ENCODE results near the gene CAPN5.

CAPN5 gene

DNA sequence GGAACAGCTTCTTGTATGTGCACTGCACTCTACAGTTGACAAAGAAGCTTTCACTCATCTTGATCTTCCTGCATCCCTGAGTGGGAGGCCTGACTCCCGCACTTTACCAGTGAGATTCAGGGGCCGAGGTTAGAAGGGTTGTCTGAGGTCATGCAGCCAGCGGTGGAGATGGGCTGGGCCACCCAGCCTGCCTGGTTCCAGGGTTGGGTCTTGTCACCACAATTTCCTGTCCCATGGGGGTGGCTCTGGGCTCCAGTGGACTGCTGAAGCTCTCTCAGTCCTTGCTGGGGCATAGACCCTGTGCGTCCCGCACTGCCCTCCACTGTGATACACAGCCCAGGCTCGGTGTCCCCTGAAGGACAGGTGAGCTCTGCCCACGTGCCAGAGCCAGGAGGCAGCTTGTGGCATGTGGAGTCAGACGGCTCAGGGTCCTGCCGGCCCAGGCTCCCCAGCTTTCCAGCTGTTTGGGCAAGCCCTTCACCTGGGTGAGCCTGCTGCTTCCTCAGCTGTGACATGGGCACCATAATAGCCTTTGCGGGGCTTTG, 54.4 kb downstream of the CAPN5 start:
- DNase-seq (ENCODE audit: low spot score), result no peak

DNA sequence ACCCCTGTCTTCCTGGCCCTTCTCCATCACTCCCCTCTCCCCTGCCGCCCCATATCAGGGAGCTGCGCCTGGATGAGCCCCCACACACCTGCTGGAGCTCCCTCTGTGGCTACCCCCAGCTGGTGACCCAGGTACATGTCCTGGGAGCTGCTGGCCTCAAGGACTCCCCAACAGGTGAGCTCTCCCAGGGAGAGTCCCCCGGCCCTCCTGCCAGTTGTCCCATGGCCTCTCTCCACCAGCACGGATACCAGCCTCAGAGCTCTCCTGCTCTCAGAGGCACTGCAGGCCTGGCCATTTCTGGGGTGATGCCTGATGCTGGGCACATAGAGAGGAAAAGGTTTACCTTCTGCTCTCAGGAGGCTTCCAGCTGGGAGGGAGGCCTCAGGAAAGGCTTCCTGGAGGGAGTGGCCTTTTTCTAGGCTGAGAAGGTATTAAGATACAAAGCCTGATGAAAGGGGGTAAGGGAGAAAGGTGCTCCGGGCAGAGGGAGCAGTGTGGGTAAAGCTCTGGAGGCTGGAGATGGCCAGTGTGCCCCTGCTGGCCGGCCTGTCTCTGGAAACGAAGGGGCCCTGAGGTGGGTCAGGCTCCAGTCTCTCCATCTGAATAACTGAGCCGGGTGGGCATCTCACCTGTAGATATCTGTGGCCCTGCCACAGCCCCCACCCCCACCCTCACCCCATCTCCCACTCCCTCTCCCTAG, 55.3 kb downstream of the CAPN5 start:
- no peak for DNase-seq (ENCODE audit: low spot score)

DNA sequence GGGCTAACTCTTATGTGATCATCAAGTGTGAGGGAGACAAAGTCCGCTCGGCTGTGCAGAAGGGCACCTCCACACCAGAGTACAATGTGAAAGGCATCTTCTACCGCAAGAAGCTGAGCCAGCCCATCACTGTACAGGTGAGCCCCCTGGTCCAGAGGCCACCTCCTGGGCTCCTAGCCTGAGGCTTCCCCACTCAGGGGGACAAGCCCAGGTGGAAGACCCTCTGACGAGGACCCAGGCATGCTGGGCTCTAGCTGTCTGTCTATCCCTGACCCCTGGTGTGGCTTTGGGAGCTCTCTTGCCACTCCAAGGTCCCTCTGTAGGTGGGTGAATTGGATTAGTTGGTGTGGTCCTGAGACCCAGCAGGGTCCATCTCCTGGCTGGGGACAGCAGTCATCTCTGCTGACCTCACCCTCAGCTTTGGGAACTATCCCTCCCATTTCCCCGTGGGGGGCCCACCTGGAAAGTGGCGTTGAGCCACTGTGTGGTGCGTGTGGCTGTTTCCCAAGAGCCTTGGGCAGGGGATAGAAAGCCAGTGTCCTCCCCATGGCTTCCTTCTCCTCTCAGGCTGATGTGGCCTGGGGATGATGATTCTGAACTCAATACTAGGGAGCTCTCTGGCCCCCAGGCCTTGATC, 55.9 kb downstream of the CAPN5 start:
- no peak for DNase-seq (ENCODE audit: low spot score)

DNA sequence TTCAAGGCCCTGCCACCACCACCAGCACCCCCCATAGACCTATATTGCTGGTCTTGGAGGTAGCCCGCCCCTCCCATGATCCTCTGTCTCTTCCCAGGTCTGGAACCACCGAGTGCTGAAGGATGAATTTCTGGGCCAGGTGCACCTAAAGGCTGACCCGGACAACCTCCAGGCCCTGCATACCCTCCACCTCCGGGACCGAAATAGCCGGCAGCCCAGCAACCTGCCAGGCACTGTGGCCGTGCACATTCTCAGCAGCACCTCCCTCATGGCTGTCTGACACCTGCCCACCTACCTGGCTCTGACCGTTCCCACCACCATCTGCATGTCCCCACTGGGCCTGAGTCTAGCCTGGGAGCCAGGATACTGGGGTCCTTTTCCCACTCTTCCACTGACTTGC, 56.8 kb downstream of the CAPN5 start:
- DNase-seq (ENCODE audit: low spot score), result no peak

DNA sequence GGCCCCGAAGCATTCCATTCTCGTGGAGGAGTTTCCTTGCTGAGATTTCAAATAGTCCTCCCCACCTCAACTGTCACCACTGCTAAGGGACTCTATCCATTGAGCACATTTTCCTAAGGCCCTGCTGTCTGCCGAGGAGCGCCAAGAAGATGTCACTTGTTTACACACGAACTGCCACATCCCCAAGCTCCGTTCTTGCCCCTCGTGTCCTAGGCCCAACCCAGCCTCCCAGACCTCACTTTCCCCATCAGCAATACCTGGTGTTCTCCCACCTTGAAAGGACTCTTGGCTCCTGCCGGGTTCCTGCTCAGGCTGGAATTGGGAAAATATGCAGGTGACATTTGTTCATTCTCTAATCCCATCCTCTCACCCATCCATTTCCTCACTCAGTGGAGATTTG, 57.3 kb downstream of the CAPN5 start:
- no peak for DNase-seq (ENCODE audit: low spot score)

DNA sequence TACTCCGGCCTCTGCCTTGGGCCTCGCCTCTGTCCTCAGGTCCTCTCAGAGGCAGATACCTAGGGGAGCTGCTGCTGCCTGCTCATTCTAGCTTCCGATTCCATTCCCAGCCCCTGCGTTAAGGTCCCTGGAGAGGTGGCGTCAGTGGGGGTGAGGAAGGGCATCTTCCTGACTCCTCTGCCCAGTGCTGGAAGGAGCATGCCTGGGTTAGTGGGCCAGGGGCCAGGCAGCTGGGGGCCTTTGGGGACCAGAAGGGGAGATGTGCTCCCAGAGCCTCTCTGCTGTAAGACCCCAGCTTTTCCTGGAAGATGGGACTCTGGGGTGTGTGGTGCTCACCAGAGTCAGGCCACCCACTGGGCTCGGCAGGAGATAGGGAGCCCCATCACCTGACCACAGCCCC, 57.7 kb downstream of the CAPN5 start:
- DNase-seq (ENCODE audit: low spot score), result no peak

DNA sequence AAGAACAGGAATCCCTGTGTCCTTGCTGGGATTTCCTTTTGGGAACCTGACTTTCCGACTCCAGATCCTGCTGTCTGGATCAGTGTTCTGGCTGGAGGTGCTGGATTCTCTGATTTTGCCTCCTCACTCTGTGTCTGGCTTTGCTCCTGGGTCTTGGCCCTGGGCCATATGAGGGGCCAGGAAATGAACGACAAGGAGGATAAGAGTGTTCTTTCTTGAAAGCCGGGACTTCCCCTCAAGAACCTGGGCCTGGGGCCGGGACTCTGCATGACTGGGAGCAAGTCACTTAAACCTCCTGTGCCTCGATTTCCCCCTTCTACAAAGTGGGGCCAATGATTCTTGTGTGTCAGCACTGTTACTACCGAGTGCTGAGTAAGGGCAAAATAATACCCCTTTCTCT, 58.4 kb downstream of the CAPN5 start:
- no peak for DNase-seq (ENCODE audit: low spot score)

DNA sequence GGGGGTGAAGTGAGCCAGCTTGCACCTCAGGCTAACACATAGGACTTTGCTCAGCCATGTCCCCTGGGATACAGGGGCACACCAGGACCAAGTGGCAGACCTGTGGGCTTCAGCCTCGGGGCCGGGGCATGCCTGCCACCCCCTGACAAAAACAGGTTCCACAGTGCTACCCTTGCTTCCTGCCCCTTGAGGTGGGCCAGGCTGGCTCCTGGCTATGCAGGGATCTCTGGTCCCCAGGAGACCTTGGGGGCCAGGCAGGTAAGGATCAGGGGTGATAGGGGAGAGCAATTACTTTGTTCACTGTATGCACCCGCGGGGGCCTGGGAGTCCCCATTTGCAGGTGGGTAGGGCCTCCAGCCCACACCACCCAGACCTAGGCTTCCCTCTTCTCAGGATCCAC, 58.9 kb downstream of the CAPN5 start:
- no peak for DNase-seq (ENCODE audit: low spot score)

DNA sequence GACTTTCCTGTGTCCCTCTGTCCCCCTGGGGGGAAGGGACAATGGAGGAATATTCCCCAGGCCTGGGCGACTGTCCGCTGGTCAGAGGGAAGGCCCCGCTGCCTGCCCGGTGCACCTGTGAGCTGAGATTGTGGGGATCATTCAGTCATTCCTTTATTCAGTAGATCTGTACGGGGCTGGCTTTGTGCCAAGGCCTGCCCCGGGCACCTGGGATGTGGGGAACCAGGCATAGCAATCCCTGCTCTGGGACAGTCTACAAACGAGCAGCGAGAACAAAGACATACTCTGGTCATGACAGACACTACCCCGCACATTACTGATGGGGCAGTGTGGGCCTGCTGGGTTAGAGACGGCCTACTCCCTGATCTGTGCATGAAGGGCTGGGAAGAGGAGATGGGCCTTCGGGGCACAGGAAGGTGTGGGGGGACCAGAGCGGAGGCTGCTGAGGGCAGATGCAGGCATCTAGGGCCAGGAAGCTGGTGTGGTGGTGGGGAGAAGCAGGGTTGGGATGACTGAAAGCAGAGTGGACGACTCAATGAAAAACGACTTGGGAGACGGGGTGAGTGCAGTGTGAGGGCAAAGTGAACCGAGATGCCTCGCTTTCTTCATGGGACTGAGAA, 59.5 kb downstream of the CAPN5 start:
- DNase-seq (ENCODE audit: low spot score), result no peak

DNA sequence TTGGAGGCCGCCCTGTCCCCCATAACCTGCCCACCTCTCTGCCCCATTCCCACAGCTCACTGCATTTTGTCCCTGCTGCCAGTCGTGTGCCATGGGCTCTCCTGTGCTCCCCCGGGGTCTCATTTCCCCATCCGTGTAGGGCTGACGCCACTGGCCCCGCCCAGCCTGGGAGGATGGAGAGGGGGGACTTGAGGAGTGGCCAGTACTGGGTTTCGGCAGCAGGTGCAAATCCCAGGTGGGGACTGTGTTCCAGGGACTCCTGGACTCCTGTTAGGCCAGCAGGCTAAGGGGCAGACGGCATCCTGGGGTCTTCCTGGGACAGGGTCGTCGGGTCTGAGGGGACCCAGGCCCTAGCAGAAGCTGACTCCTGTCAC, 60.1 kb downstream of the CAPN5 start:
- DNase-seq (ENCODE audit: low spot score), result no peak

DNA sequence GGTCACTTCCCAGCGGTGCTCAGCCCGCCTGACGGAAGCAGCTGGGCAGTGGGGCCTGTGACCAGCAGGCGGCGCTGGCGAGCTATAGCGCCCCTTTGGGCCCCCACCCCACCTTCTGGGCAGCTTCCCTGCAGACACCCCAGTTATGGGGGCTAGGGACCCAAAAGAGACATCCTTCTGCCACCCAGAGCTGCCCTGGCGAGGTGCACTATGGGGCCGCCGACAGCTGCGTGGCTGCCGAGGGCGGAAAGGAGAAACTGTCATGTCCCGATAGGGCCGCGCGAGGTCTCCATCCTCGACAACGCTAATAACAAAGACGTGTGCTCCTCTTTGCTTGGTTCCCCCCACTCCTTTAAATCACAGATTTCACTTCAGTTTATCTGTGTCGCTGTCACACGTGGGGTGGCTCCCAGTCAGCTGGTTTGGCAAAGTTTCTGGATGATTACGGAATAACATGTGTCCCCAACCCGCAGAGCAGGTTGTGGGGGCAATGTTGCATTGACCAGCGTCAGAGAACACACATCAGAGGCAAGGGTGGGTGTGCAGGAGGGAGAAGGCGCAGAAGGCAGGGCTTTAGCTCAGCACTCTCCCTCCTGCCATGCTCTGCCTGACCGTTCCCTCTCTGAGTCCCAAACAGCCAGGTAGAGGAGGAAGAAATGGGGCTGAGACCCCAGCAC, 60.6 kb downstream of the CAPN5 start:
- DNase-seq (ENCODE audit: low spot score), result peak; percentile 68

DNA sequence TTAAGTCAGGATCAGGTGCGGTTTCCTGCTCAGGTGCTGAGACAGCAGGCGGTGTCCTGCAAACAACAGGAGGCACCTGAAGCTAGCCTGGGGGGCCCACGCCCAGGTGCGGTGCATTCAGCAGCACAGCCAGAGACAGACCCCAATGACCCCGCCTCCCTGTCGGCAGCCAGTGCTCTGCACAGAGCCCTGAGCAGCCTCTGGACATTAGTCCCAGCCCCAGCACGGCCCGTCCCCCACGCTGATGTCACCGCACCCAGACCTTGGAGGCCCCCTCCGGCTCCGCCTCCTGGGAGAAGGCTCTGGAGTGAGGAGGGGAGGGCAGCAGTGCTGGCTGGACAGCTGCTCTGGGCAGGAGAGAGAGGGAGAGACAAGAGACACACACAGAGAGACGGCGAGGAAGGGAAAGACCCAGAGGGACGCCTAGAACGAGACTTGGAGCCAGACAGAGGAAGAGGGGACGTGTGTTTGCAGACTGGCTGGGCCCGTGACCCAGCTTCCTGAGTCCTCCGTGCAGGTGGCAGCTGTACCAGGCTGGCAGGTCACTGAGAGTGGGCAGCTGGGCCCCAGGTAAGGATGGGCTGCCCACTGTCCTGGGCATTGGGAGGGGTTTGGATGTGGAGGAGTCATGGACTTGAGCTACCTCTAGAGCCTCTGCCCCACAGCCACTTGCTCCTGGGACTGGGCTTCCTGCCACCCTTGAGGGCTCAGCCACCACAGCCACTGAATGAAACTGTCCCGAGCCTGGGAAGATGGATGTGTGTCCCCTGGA, 61.3 kb downstream of the CAPN5 start, which contains the start of gene MYO7A:
TSS of gene MYO7A (plus strand) at position 327 of the 772 bp plus-strand sequence. CDS start 2,389 bp downstream, outside the sequence.
- DNase-seq (ENCODE audit: low spot score), result peak; percentile 86

DNA sequence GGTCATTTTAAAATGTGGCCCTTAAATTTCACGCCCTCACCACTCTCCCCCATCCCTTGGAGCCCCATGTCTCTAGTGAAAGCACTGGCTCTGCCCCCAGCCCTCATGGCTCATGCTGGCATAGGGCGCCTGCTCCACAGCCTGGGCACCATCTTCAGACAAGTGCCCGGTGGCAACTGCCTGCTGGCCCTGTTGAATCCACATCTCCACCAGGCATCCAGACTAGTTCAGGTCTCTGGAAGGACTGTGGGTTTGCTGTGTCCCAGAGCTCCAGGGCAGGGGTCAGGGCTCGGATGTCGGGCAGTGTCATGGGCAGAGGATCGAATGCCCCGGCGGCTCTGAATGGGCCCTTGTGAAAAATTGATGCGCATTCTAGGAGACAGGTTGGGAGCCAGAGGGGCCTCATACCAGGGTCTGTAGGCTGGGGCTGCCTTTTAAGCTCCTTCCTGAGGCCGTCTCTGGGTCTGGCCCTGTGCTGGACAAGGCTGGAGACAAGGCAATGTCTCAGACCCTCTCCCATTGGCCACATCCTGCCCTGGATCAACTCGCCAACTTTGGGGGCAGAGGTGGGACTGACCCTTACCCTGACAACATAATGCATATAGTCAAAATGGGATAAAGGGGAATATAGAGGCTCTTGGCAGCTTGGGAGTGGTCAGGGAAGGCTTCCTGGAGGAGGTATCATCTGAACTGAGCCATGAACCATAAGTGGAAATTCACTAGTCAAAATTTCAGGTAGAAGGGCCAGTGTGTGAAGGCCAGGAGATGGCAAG, 62.5 kb downstream of the CAPN5 start:
- no peak for DNase-seq (ENCODE audit: low spot score)

DNA sequence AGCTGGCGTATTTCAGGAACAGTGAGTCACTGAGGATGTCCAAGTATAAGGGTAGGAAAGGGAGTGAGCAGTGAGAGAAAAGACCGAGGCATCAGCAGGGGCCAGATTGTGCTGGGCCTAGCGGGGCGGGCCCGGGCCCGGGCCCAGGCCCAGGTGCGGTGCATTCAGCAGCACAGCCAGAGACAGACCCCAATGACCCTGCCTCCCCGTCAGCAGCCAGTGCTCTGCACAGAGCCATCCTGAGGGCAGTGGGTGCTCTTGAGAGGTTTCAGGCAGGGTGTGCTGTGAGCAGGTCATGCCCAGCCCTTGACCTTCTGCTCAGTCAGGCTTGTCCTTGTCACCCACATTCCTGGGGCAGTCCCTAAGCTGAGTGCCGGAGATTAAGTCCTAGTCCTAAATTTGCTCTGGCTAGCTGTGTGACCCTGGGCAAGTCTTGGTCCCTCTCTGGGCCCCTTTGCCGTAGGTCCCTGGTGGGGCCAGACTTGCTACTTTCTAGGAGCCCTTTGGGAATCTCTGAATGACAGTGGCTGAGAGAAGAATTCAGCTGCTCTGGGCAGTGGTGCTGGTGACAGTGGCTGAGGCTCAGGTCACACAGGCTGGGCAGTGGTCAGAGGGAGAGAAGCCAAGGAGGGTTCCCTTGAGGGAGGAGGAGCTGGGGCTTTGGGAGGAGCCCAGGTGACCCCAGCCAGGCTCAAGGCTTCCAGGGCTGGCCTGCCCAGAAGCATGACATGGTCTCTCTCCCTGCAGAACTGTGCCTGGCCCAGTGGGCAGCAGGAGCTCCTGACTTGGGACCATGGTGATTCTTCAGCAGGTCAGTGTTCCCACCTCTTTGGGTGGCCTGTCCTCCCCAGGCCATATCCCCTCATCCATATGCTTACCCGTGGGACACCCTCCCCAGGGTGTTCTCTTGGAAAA, 63.3 kb downstream of the CAPN5 start:
- no peak for DNase-seq (ENCODE audit: low spot score)

DNA sequence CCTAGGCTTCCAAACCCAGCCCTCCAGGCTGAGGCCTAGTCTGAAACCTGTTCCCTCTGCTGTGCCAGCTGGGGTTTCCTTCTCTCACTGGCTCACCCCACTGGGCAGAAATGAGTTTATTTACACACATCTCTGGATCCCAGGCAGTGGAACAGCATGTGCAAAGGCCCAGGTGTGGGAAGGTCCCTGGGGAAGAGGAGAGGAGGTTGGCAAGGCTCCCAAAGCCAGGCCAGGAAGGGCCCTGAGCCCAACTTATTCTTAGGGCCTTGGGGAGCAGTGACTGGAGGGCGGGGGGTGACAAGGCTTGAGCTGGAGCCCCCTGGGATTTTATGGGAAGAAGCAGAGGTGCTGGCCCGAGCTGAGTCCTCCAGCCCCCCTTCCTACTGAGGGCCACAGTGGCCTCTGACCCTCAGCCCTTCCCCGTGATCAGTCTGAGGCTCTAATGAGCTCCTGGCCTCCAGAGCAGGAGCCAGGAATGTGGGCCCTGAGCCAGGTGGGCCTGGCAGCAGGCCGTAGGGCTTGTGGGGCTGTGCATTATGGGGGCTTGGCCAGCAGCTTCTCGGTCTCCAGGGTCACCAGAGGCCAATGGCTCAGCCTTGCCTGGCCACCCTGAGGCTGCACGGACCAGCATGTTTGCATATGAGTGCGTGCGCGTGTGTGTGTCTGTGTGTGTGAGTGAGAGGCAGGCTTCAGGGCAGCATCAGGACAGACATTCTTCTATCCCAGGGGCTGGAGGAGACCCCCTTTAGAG, 64.2 kb downstream of the CAPN5 start:
- DNase-seq (ENCODE audit: low spot score), result peak; percentile 74

DNA sequence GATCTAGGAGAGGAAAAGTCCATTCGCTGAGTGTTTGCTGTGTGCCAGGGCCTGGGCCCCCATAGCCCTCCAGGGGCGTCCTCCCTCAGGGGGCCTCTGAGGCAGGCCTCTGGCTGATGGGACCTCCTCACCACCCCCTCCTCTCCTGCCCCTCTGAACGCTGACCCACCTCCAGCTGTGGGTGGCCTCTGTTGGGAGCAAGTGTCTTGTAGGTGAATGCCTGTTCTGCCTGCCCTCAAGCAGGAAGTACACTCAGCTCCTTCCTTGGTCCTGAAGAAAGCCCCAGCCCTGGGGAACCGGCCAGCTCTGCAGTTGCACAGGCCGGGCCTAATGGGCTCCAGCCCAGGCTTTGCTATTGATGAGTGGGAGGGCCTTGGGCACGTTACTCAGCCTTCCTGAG, 64.8 kb downstream of the CAPN5 start:
- DNase-seq (ENCODE audit: low spot score), result no peak

DNA sequence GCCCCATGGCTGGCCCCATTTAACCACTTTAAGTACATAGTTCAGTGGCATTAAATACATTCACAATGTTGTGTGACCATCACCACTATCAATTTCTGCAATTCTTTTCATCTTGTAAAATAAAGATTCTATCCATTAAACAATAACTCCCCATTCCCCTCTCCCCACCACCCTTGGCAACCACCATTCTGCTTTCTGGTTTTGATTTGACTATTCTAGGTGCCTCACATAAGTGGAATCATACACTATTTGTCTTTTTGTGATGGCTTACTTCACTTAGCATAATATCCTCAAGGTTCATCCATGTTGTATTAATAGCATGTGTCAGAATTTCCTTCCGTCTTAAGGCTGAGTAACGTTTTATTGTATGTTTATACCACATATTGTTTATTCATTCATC, 68.3 kb downstream of the CAPN5 start:
- DNase-seq (ENCODE audit: low spot score), result no peak

DNA sequence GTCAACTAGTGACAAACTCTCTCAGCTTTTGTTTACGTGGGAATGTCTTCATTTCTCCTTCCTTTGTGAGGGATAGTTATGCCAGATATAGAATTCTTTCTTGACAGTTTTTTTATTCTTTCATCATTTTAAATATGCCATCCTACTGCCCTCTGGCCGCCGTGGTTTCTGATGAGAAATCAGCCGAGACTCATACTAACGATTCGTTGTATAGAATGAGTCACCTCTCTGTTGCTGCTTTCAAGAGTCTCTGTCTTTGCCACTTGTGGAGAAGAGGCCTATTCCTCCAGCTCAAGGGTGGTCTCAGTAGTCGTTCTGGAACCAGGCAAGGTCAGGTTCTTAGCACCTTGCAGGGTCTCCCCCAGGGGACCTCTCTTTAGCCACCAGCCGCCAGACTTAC, 69.3 kb downstream of the CAPN5 start:
- DNase-seq (ENCODE audit: low spot score), result no peak

DNA sequence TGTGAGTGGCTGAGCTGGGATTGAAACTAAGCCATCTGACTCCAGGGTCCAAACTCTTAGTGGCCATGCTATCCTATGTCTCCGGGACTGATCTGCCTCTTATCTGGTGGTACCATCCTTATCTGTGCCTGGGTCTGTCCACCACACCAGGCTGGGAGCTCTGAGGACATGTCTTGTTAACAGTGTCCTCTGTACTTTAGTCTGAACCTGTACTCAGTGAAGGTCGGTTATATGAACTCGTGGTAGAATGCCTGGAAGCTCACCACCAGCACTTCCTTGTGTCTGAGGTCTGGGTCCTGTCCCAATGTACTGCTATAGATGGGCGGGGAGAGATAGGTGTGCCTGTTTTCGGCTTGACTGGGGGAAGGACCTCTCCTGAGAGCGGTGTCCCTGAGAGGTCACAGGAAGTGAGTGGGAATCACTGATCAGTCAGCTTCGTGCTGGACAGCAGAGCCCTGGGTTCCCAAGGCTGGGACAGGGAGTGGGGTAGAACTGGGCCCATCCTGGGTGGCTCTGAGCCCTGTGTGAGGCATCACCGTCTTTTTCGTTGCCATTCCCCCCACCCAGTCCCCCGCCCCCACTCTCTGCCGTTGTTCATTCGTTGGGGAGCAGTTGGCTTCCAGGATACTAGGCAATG, 70.1 kb downstream of the CAPN5 start:
- DNase-seq (ENCODE audit: low spot score), result no peak

Measured in HuH-7.5 (cell line).